ENCODE results near the gene MOG. TPM values are rescaled to one million over a fixed set of nuclear protein-coding genes. Genes with fewer than 3 reads are reported as not detected.

MOG gene
- total RNA-seq, 1 donor from 2014 or later: not detected

DNA sequence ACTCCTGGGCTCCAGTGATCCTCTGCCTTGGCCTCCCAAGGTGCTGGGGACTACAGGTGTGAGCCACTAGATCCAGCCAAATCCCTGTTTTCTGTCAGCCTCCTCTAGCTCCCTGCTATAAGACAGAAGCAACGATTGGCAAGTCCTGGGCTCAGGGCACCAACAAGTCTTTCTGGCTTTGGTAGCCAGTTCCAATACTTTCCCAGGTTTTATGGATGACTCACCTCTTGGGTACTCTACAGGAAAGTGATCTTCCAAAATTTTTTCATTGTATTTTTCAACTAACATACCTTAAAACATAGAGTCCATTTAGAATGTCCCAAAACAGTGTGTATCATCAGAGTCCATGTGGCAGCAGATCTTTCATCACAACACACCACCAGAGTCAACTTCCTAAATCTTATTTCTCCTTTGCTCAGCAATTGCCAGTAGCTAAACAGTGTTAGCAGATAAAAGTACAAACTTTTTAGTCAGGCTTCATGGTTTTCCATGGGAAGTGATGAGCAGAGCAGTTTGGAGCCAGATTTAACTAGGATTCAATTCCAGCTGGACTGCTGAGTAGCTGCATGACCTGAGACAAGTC lies 37.2 kb upstream of the MOG start:
- Histone ChIP-seq H3K27ac (no peak overlapping the region), H3K36me3 (peaks cover 37% of the 10 kb centered on the region), H3K9me3 (no peaks in the 10 kb centered on the region), H3K4me3 (no peak overlapping the region), H3K4me1 (no peaks in the 10 kb centered on the region), H3K27me3 (ENCODE audit: low read depth) (no peaks in the 10 kb centered on the region)
- no peak for DNase-seq
- intact Hi-C loops (cut with DNase I): no loop called here
- no peak for ATAC-seq
- TF ChIP-seq, protein P1, sequence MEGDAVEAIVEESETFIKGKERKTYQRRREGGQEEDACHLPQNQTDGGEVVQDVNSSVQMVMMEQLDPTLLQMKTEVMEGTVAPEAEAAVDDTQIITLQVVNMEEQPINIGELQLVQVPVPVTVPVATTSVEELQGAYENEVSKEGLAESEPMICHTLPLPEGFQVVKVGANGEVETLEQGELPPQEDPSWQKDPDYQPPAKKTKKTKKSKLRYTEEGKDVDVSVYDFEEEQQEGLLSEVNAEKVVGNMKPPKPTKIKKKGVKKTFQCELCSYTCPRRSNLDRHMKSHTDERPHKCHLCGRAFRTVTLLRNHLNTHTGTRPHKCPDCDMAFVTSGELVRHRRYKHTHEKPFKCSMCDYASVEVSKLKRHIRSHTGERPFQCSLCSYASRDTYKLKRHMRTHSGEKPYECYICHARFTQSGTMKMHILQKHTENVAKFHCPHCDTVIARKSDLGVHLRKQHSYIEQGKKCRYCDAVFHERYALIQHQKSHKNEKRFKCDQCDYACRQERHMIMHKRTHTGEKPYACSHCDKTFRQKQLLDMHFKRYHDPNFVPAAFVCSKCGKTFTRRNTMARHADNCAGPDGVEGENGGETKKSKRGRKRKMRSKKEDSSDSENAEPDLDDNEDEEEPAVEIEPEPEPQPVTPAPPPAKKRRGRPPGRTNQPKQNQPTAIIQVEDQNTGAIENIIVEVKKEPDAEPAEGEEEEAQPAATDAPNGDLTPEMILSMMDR (IDR thresholded peaks at IDR 0.05): no peak

DNA sequence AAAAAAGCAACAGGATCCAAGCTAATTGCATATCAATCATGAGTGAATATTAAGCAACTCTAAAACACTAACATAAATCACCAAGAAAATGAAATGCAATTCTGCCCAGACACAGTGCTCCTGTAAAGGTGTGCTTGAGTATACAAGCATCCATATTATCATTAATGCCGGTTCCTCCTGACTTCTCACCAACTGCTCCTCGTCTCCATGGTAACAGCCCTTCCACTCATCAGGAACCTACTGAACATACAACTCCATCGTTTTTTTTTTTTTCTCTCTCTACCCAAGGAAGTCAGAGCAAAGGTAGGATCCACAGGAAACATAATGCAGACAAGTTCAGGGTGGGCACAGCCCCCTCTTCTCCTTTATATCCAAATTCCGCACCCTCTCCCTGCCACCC lies 36.3 kb upstream of the MOG start:
- no peaks in the 10 kb centered on the region for H3K9me3 ChIP-seq
- H3K4me1 ChIP-seq: no peaks in the 10 kb centered on the region
- no peaks in the 10 kb centered on the region for H3K27me3 ChIP-seq (ENCODE audit: low read depth)
- TF ChIP-seq, protein P1 (IDR thresholded peaks at IDR 0.05): no peak
- ATAC-seq: no peak
- no peak overlapping the region for H3K4me3 ChIP-seq
- intact Hi-C loops (cut with DNase I): no loop called here
- peaks cover 37% of the 10 kb centered on the region for H3K36me3 ChIP-seq
- no peak overlapping the region for H3K27ac ChIP-seq
- DNase-seq: no peak

DNA sequence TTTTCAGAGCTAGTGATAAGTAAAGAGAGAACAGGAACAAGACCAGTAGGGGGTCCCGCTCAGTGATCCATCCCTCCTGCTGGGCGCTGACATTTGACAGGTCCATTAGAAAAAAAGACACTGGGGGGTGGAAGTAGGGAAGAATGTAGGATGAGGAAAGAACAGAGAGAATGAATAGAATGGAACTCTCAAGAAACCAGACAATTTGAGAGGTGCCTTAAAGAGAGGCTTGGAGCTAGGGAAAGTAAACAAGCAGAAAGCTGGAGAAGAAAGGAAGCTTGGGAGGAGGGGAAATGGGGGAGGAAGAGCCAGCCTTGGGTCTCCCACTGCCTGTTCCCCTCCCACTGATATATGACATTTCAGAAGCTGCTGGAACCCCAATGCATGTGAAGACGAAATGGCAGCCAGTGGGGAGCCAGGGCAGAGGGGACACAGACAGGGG lies 32.4 kb upstream of the MOG start:
- intact Hi-C loops (cut with DNase I): no loop called here
- no peak overlapping the region for H3K27ac ChIP-seq
- no peaks in the 10 kb centered on the region for H3K27me3 ChIP-seq (ENCODE audit: low read depth)
- no peak overlapping the region for H3K4me3 ChIP-seq
- H3K4me1 ChIP-seq: peaks cover 10% of the 10 kb centered on the region
- TF ChIP-seq, protein P1 (IDR thresholded peaks at IDR 0.05): no peak
- no peak for ATAC-seq
- no peaks in the 10 kb centered on the region for H3K9me3 ChIP-seq
- H3K36me3 ChIP-seq: peaks cover 32% of the 10 kb centered on the region
- no peak for DNase-seq

DNA sequence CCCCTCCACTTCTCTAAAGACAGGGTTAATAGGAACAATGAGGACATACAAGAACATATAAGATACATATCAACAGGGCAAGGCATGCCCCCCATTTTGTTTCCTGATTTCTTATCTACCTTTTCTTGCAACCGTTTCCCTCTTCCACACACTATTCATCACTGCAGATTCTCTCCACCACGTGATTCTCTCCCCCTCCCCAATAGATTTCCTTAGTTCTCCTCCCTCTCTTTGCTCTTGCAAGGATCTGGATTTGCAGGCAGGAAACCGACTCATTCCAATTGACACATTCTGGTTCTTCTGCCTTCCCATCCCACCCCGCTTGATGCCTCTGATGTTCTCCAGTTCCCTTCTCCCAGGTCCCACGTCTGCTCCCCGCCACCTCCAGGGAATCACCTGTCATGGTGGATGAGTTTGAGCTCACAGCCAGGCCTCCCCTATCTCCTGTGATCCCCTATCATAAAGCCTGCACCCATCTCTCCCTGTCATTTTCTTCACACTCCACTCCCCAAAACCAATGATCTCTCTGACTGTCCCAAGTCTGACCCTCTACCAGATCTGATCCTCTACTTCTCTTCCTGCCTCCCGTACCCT lies 31.5 kb upstream of the MOG start:
- H3K4me1 ChIP-seq: peaks cover 10% of the 10 kb centered on the region
- no peaks in the 10 kb centered on the region for H3K9me3 ChIP-seq
- no peak for DNase-seq
- no peaks in the 10 kb centered on the region for H3K27me3 ChIP-seq (ENCODE audit: low read depth)
- TF ChIP-seq, protein P1 (IDR thresholded peaks at IDR 0.05): no peak
- no peak overlapping the region for H3K27ac ChIP-seq
- peaks cover 30% of the 10 kb centered on the region for H3K36me3 ChIP-seq
- intact Hi-C loops (cut with DNase I): no loop called here
- no peak overlapping the region for H3K4me3 ChIP-seq
- ATAC-seq: no peak

DNA sequence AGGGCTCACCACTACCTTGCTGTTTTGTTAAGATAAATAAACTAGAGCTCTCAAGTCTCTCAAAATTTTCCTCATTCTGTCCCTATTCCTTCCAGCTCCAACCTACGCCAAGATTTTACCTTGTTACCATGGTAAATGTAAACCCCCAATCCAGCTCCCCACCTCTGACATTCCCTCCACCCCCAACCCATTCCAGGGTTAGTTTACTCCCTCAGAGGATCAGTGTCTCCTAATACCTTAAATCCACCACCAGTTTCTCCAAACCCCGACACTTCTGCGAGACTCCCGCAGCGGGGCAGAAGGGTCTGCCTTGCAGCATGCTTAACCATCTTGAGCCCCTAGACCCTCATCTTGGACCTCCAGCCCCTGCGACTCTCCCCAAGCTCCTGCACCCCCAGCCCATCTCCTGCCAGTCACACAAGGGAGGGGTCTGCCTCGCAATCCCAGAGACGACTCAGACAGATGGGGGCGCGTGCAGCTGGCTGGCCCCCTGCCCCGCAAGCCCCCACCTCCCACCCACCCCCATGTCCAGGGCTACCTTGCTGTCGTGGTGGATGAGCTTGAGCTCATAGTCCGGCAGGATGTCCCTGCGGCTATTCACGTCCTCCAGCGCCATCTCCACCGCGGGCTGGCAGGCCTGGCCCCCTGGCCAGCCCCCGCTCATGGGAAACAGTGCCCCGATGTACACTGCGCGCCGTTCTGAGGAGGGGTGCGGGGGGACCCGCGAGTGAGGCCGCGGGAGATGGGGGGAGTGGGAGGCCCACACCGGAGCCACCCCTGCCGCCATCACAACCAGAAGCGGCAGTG lies 29.7 kb upstream of the MOG start:
- DNase-seq (no peak), ATAC-seq (peak in 1 of 2 donors; percentile 2)
- H3K27me3 ChIP-seq (ENCODE audit: low read depth): no peaks in the 10 kb centered on the region
- intact Hi-C loops (cut with DNase I): no loop called here
- H3K4me1 ChIP-seq: peaks cover 22% of the 10 kb centered on the region
- H3K36me3 ChIP-seq: peaks cover 17% of the 10 kb centered on the region
- peak overlapping the region; percentile 49 for H3K27ac ChIP-seq
- peak overlapping the region; percentile 64 for H3K4me3 ChIP-seq
- no peaks in the 10 kb centered on the region for H3K9me3 ChIP-seq
- TF ChIP-seq, protein P1 (IDR thresholded peaks at IDR 0.05): no peak

Data from lower lobe of right lung (tissue), 2 donors.